Activated B cell treated with CpG ODN at 0.5 μM for 24 hours (primary cell): Measurements from ENCODE around the gene HGFAC. TPM values are rescaled to one million over a fixed set of nuclear protein-coding genes. Genes with fewer than 3 reads are reported as not detected.

Experiments used
- ATAC-seq: fragments of 200-7000 bp; cut with Tn5 transposase; one replicate; pipeline ENCODE4 v1.10.0; 2021; ENCODE audit warnings: low read depth, mild to moderate bottlenecking, moderate library complexity
- CTCF ChIA-PET: fragments of 350-600 bp; sonication (Branson Sonifier 250); formaldehyde crosslinking; loops from one replicate; lab custom pipeline; 2021; ENCODE audit warnings: antibody characterized with exemption; lab: Charles Lee
- POLR2A ChIA-PET: fragments of 350-600 bp; sonication (Branson Sonifier 250); formaldehyde crosslinking; loops from one replicate; lab custom pipeline; 2021; ENCODE audit warnings: antibody characterized with exemption; lab: Charles Lee
- DNase-seq: peaks from one replicate; pipeline ENCODE4 v3.0.0; 2022
- H3K27ac Mint-ChIP-seq: one replicate; pipeline ENCODE4 v1.8.0; 2020; ENCODE audit warnings: mixed read lengths
- H3K27me3 Mint-ChIP-seq: one replicate; pipeline ENCODE4 v1.8.0; 2021; ENCODE audit warnings: mixed read lengths
- H3K36me3 Mint-ChIP-seq: one replicate; pipeline ENCODE4 v1.8.0; 2021; ENCODE audit warnings: low read depth, mixed read lengths
- H3K4me1 Mint-ChIP-seq: one replicate; pipeline ENCODE4 v1.8.0; 2021; ENCODE audit warnings: mixed read lengths
- H3K4me3 Mint-ChIP-seq: one replicate; pipeline ENCODE4 v1.8.0; 2020; ENCODE audit warnings: mild to moderate bottlenecking, mixed read lengths
- H3K9me3 Mint-ChIP-seq: one replicate; pipeline ENCODE4 v1.8.0; 2020; ENCODE audit warnings: mixed read lengths
- intact Hi-C: fragments of 100-400 bp; cut with micrococcal nuclease; formaldehyde crosslinking; loops from one replicate; pipeline ENCODE4 v1.15.1; 2024
- total RNA-seq: library from RNA; stranded (reverse); gene quantifications from 2 replicates; pipeline ENCODE4 v1.2.3, GENCODE V29; 2022
- TF ChIP-seq, protein P1 (sequence below): fragments of 200-600 bp; IDR thresholded peaks from one replicate; pipeline ENCODE4 v1.8.0; 2022; ENCODE audit warnings: antibody characterized with exemption, mild to moderate bottlenecking

Gene HGFAC
- total RNA-seq, 1 donor from 2014 or later = not detected

GRCh38 chr4:3416821-3417221 lies 24.9 kb upstream of the HGFAC start:
- Mint-ChIP-seq H3K4me3 (no peak overlapping the region), H3K27me3 (no peaks in the 10 kb centered on the region), H3K36me3 (peaks cover 2% of the 10 kb centered on the region), H3K27ac (no peak overlapping the region), H3K4me1 (peaks cover 7% of the 10 kb centered on the region), H3K9me3 (no peaks in the 10 kb centered on the region)
- ATAC-seq (no peak), DNase-seq (no peak)
- CTCF ChIA-PET = interaction anchor here (0.6 to 1.0 kb wide), 2 partner anchors 66 to 93 kb away, joined by 3 read pairs; no protein-coding TSS in a partner anchor
- POLR2A ChIA-PET = interaction anchor here (0.7 kb wide), 1 partner anchor 47 kb away, joined by 3 read pairs; no protein-coding TSS in a partner anchor
- intact Hi-C loops = no loop called here
- TF ChIP-seq, protein P1, sequence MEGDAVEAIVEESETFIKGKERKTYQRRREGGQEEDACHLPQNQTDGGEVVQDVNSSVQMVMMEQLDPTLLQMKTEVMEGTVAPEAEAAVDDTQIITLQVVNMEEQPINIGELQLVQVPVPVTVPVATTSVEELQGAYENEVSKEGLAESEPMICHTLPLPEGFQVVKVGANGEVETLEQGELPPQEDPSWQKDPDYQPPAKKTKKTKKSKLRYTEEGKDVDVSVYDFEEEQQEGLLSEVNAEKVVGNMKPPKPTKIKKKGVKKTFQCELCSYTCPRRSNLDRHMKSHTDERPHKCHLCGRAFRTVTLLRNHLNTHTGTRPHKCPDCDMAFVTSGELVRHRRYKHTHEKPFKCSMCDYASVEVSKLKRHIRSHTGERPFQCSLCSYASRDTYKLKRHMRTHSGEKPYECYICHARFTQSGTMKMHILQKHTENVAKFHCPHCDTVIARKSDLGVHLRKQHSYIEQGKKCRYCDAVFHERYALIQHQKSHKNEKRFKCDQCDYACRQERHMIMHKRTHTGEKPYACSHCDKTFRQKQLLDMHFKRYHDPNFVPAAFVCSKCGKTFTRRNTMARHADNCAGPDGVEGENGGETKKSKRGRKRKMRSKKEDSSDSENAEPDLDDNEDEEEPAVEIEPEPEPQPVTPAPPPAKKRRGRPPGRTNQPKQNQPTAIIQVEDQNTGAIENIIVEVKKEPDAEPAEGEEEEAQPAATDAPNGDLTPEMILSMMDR = no peak

DNA sequence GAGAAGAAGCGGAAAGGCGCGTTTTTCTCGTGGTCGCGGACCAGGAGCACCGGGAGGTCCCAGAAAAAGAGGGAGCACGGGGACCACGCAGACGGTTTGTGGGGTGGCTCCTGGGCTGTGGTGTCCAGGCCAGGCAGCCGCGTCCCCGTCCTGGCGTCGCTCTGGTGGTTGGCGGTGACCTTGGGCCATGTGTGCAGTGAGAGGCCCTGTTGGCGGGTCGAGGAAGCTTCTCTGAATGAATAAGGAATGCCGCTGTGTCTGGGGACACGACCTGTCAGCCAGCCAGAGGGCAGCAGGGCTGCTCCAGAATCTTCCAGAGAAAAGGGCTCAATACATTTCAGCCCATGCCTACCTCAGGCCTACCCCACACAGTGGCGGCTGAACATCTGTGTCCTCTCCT lies 24.3 kb upstream of the HGFAC start:
- TF ChIP-seq, protein P1 = no peak
- ATAC-seq (no peak), DNase-seq (no peak)
- Mint-ChIP-seq H3K36me3 (peaks cover 2% of the 10 kb centered on the region), H3K9me3 (no peaks in the 10 kb centered on the region), H3K27ac (no peak overlapping the region), H3K4me1 (peaks cover 7% of the 10 kb centered on the region), H3K4me3 (no peak overlapping the region), H3K27me3 (no peaks in the 10 kb centered on the region)
- intact Hi-C loops = no loop called here
- ChIA-PET CTCF (interaction anchor here (1.0 kb wide), 1 partner anchor 66 kb away, joined by 3 read pairs; no protein-coding TSS in a partner anchor), POLR2A (no interaction called here)

DNA sequence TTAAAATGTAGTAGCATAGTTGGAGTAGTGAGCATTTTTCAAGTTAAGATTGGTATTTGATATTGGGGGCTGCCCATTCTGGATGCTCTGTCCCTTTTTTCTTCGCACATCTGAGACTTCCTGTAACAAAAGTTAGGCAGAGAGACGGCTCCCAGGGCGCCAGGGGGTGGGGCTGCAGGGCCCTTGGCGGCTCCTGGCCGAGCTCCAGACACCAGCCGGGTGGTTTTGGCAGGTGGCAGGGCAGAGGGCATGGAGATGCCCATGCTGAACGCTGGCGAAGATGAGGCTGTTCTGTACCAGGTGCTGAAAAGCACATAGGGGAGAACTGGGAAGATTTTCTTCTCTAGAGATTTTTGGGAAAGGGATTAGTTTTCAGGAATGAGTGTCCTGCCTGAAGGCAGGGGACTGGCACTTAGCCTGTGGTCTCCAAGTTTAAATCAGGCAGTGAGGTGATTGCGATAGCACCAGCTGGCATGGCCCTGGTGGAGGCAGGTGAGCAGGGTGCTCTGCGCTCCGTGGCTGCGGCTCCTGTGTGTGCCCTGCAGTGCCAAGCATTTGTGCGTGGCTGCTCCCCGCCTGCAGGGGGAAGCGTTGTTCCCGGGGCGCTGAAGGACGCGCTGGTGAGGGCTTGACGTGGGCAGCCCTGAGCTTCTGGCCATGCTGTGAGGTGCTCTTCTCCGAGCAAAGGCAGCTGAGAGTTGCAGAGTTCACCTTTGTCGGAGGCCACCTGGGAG lies 23.6 kb upstream of the HGFAC start:
- H3K27ac Mint-ChIP-seq = no peak overlapping the region
- ATAC-seq = no peak

GRCh38 chr4:3419836-3420605 lies 21.7 kb upstream of the HGFAC start:
- no peaks in the 10 kb centered on the region for H3K9me3 Mint-ChIP-seq
- H3K4me3 Mint-ChIP-seq = no peak overlapping the region
- H3K36me3 Mint-ChIP-seq = peaks cover 2% of the 10 kb centered on the region
- TF ChIP-seq, protein P1 = no peak
- DNase-seq (no peak), ATAC-seq (no peak)
- ChIA-PET CTCF (no interaction called here), POLR2A (no interaction called here)
- intact Hi-C loops = no loop called here
- no peaks in the 10 kb centered on the region for H3K4me1 Mint-ChIP-seq
- H3K27me3 Mint-ChIP-seq = no peaks in the 10 kb centered on the region
- H3K27ac Mint-ChIP-seq = no peak overlapping the region

More for the DNA sequence above, 23.6 kb upstream of the HGFAC start:
- Mint-ChIP-seq H3K36me3 (peaks cover 2% of the 10 kb centered on the region), H3K27me3 (no peaks in the 10 kb centered on the region), H3K9me3 (no peaks in the 10 kb centered on the region), H3K4me1 (peaks cover 7% of the 10 kb centered on the region), H3K4me3 (no peak overlapping the region)
- TF ChIP-seq, protein P1 = no peak
- ChIA-PET CTCF (no interaction called here), POLR2A (interaction anchor here (0.7 kb wide), 1 partner anchor 29 kb away, joined by 3 read pairs; no protein-coding TSS in a partner anchor)
- intact Hi-C loops = no loop called here
- no peak for DNase-seq

GRCh38 chr4:3420606-3420955 lies 21.2 kb upstream of the HGFAC start:
- TF ChIP-seq, protein P1 = no peak
- H3K9me3 Mint-ChIP-seq = no peaks in the 10 kb centered on the region
- peaks cover 2% of the 10 kb centered on the region for H3K36me3 Mint-ChIP-seq
- no peak overlapping the region for H3K4me3 Mint-ChIP-seq
- CTCF ChIA-PET = no interaction called here
- no peaks in the 10 kb centered on the region for H3K4me1 Mint-ChIP-seq
- POLR2A ChIA-PET = no interaction called here
- DNase-seq (no peak), ATAC-seq (no peak)
- intact Hi-C loops = no loop called here
- H3K27ac Mint-ChIP-seq = no peak overlapping the region
- no peaks in the 10 kb centered on the region for H3K27me3 Mint-ChIP-seq
